K562 (cell line): ENCODE results near the gene CBX1. TPM values are rescaled to one million over a fixed set of nuclear protein-coding genes. Genes with fewer than 3 reads are reported as not detected.
A peak's percentile ranks its signal among the peaks of the same experiment; 100 is the strongest.

Experiments used
- CAMTA2 ChIP-seq: fragments of 250-450 bp; sonication (Bioruptor Pico); conservative IDR thresholded peaks from 2 replicates; pipeline ENCODE4 v1.5.1; 2022
- EP300 ChIP-seq: IDR thresholded peaks from 2 replicates; pipeline ENCODE4 v1.6.1; 2012; ENCODE audit warnings: low read length, improper control_type of control experiment
- GTF2A2 ChIP-seq: IDR thresholded peaks from 2 replicates; pipeline ENCODE4 v1.6.1; 2016; ENCODE audit warnings: mild to moderate bottlenecking, missing genetic modification characterization, missing compliant biosample characterization
- GTF2B ChIP-seq: IDR thresholded peaks from 2 replicates; pipeline ENCODE4 v1.6.1; 2011; ENCODE audit not compliant: insufficient read length; ENCODE audit errors: extremely low read depth
- HDAC8 ChIP-seq: fragments of 450-650 bp; IDR thresholded peaks from 2 replicates; pipeline ENCODE4 v1.6.1; 2016; ENCODE audit warnings: mild to moderate bottlenecking, missing genetic modification characterization, moderate library complexity, missing compliant biosample characterization
- KAT2B ChIP-seq: IDR thresholded peaks from one replicate; pipeline ENCODE4 v1.6.1; 2012; ENCODE audit warnings: low read depth, mild to moderate bottlenecking, control low read depth, inconsistent platforms, low read length, moderate library complexity
- KAT8 ChIP-seq: fragments of 450-650 bp; IDR thresholded peaks from 2 replicates; pipeline ENCODE4 v1.6.1; 2016; ENCODE audit warnings: low read depth, mild to moderate bottlenecking
- KLF1 ChIP-seq: fragments of 450-650 bp; IDR thresholded peaks from 2 replicates; pipeline ENCODE4 v1.6.1; 2016; ENCODE audit warnings: missing genetic modification characterization, missing compliant biosample characterization
- TRIM28 ChIP-seq: fragments of 450-650 bp; IDR thresholded peaks from 2 replicates; pipeline ENCODE4 v1.6.1; 2017
- TSHZ1 ChIP-seq: fragments of 250-450 bp; sonication (Bioruptor Pico); IDR thresholded peaks from 2 replicates; pipeline ENCODE4 v1.4.0; 2020; ENCODE audit warnings: mild to moderate bottlenecking, moderate library complexity
- USF1 ChIP-seq: sonication (generic); formaldehyde crosslinking; IDR thresholded peaks from 2 replicates; pipeline ENCODE4 v1.9.0; 2022; ENCODE audit warnings: mild to moderate bottlenecking, missing genetic modification reagents
- ZNF124 ChIP-seq: sonication (generic); formaldehyde crosslinking; IDR thresholded peaks from 2 replicates; pipeline ENCODE4 v1.8.1; 2022; ENCODE audit warnings: missing genetic modification reagents
- ZNF347 ChIP-seq: fragments of 450-650 bp; formaldehyde crosslinking; IDR thresholded peaks from 2 replicates; pipeline ENCODE4 v1.4.0; 2020; ENCODE audit warnings: low read depth, mild to moderate bottlenecking, moderate library complexity
- ZNF76 ChIP-seq: fragments of 250-450 bp; sonication (Bioruptor Pico); IDR thresholded peaks from 2 replicates; pipeline ENCODE4 v1.4.0; 2020; ENCODE audit warnings: mild to moderate bottlenecking, moderate library complexity, borderline replicate concordance
- polyA plus RNA-seq, 8 experiments: library from polyadenylated mRNA; depleted of rRNA in 4 of 8; stranded (reverse) in 5 of 8; unstranded in 3 of 8; fragments of >200 nt; fragmentation: Nextera tagmentation in 2 of 8; fragmentation: Illumina TruSeq in 1 of 8; extraction: Ambion mirVana in 2 of 8; extraction: Trizol in 1 of 8; gene quantifications; 2 replicates each; pipeline versions ENCODE4 v1.2.1 to v1.2.3, GENCODE V29; 2011 to 2014; ENCODE audit warnings: inconsistent platforms in 1 of 8, missing spikeins in 1 of 8
- total RNA-seq, 7 experiments: library from RNA; depleted of rRNA in 6 of 7; stranded (reverse); fragments of >200 nt in 6 of 7; fragmentation: Illumina TruSeq in 2 of 7; extraction: Trizol in 2 of 7; gene quantifications; 2 replicates each; pipeline versions ENCODE4 v1.2.1 to v1.2.3, GENCODE V29; 2011 to 2021; ENCODE audit warnings: low replicate concordance in 1 of 7
- TF ChIP-seq, protein P1 (sequence below): sonication (generic); formaldehyde crosslinking; IDR thresholded peaks from 2 replicates; pipeline ENCODE4 v1.8.1; 2023; ENCODE audit warnings: mild to moderate bottlenecking, missing genetic modification reagents
- TF ChIP-seq, protein P2 (sequence below): sonication (generic); formaldehyde crosslinking; IDR thresholded peaks from 2 replicates; pipeline ENCODE4 v1.8.1; 2023; ENCODE audit warnings: mild to moderate bottlenecking, missing genetic modification reagents
- TF ChIP-seq, protein P3 (sequence below): sonication (generic); formaldehyde crosslinking; IDR thresholded peaks from 2 replicates; pipeline ENCODE4 v1.8.0; 2022; ENCODE audit warnings: mild to moderate bottlenecking, missing genetic modification reagents

Gene CBX1
- total and polyA plus RNA-seq, 9 of the 15 experiments (the other 6 are each of a cell fraction or from before 2014, with no cell fraction given), result 10.6 to 95.7 (median 52.7) TPM

GRCh38 chr17:48047113-48047740, 54.1 kb downstream of the CBX1 start (continued):
- TF ChIP-seq, protein P1, sequence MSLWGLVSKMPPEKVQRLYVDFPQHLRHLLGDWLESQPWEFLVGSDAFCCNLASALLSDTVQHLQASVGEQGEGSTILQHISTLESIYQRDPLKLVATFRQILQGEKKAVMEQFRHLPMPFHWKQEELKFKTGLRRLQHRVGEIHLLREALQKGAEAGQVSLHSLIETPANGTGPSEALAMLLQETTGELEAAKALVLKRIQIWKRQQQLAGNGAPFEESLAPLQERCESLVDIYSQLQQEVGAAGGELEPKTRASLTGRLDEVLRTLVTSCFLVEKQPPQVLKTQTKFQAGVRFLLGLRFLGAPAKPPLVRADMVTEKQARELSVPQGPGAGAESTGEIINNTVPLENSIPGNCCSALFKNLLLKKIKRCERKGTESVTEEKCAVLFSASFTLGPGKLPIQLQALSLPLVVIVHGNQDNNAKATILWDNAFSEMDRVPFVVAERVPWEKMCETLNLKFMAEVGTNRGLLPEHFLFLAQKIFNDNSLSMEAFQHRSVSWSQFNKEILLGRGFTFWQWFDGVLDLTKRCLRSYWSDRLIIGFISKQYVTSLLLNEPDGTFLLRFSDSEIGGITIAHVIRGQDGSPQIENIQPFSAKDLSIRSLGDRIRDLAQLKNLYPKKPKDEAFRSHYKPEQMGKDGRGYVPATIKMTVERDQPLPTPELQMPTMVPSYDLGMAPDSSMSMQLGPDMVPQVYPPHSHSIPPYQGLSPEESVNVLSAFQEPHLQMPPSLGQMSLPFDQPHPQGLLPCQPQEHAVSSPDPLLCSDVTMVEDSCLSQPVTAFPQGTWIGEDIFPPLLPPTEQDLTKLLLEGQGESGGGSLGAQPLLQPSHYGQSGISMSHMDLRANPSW (CRISPR knock-in tag), result no peak
- no peak for TF ChIP-seq ZNF347 (CRISPR knock-in tag)
- TF ChIP-seq KLF1 (tag), result 0 out of 2 replicates have a peak, but pooled peaks have one; percentile 24
- no peak for TF ChIP-seq CAMTA2 (CRISPR knock-in tag)
- no peak for TF ChIP-seq ZNF124 (CRISPR knock-in tag)
- TF ChIP-seq, protein P2, sequence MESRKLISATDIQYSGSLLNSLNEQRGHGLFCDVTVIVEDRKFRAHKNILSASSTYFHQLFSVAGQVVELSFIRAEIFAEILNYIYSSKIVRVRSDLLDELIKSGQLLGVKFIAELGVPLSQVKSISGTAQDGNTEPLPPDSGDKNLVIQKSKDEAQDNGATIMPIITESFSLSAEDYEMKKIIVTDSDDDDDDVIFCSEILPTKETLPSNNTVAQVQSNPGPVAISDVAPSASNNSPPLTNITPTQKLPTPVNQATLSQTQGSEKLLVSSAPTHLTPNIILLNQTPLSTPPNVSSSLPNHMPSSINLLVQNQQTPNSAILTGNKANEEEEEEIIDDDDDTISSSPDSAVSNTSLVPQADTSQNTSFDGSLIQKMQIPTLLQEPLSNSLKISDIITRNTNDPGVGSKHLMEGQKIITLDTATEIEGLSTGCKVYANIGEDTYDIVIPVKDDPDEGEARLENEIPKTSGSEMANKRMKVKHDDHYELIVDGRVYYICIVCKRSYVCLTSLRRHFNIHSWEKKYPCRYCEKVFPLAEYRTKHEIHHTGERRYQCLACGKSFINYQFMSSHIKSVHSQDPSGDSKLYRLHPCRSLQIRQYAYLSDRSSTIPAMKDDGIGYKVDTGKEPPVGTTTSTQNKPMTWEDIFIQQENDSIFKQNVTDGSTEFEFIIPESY (CRISPR knock-in tag), result no peak
- no peak for TF ChIP-seq GTF2A2 (tag)
- TF ChIP-seq KAT2B, result no peak
- peak; percentile 16; the same call in 1 of the 2 replicates for TF ChIP-seq KAT8
- no peak for TF ChIP-seq GTF2B
- TF ChIP-seq TSHZ1, result no peak
- 0 out of 2 replicates have a peak, but pooled peaks have one; percentile 69 for TF ChIP-seq TRIM28
- TF ChIP-seq, protein P3, sequence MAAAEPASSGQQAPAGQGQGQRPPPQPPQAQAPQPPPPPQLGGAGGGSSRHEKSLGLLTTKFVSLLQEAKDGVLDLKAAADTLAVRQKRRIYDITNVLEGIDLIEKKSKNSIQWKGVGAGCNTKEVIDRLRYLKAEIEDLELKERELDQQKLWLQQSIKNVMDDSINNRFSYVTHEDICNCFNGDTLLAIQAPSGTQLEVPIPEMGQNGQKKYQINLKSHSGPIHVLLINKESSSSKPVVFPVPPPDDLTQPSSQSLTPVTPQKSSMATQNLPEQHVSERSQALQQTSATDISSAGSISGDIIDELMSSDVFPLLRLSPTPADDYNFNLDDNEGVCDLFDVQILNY (CRISPR knock-in tag), result peak; percentile 93; the same call in 1 of the 2 replicates
- no peak for TF ChIP-seq HDAC8
- no peak for TF ChIP-seq EP300
- no peak for TF ChIP-seq USF1 (CRISPR knock-in tag)
- TF ChIP-seq ZNF76, result no peak
